HCT116 (cell line): ENCODE results near the gene GMNN.

Experiments used
- RAD21 ChIP-seq: IDR thresholded peaks from 2 replicates; pipeline ENCODE4 v1.6.1; 2012; ENCODE audit warnings: low read depth, mild to moderate bottlenecking
- TF ChIP-seq, protein P1 (sequence below): IDR thresholded peaks from 2 replicates; pipeline ENCODE4 v1.6.1; 2011; ENCODE audit warnings: mild to moderate bottlenecking, low read length, moderate library complexity; ENCODE audit not compliant: insufficient replicate concordance; ENCODE audit errors: extremely low read depth

- TF ChIP-seq RAD21 = no peak
- TF ChIP-seq, protein P1, sequence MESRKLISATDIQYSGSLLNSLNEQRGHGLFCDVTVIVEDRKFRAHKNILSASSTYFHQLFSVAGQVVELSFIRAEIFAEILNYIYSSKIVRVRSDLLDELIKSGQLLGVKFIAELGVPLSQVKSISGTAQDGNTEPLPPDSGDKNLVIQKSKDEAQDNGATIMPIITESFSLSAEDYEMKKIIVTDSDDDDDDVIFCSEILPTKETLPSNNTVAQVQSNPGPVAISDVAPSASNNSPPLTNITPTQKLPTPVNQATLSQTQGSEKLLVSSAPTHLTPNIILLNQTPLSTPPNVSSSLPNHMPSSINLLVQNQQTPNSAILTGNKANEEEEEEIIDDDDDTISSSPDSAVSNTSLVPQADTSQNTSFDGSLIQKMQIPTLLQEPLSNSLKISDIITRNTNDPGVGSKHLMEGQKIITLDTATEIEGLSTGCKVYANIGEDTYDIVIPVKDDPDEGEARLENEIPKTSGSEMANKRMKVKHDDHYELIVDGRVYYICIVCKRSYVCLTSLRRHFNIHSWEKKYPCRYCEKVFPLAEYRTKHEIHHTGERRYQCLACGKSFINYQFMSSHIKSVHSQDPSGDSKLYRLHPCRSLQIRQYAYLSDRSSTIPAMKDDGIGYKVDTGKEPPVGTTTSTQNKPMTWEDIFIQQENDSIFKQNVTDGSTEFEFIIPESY = no peak
Measured at GRCh38 chr6:24738741-24739140, 36.0 kb upstream of the GMNN start.
